ENCODE data around the gene CAPN15. TPM values are rescaled to one million over a fixed set of nuclear protein-coding genes. Genes with fewer than 3 reads are reported as not detected.
A peak's percentile ranks its signal among the peaks of the same experiment; 100 is the strongest.

The CAPN15 gene
- total RNA-seq, 2 experiments from 2014 or later, result 32.9 to 54.0 TPM

GRCh38 chr16:520847-521246, 6.7 kb upstream of the CAPN15 start:
- no peaks in the 10 kb centered on the region for H3K79me2 ChIP-seq (ENCODE audit: insufficient read depth, low read depth, low read length)
- TF ChIP-seq CTCF (conservative IDR thresholded peaks at IDR 0.05; ENCODE audit: low read length), result no peak
- TF ChIP-seq EZH2phosphoT487 (IDR thresholded peaks at IDR 0.05; ENCODE audit: borderline replicate concordance, low read depth, low read length), result no peak
- TSS peak; percentile 69 for BruUV-seq (replicated peaks)
- no peak overlapping the region for H3K4me3 ChIP-seq (ENCODE audit: low read depth, low read length, poor library complexity, severe bottlenecking)
- no peak for DNase-seq (ENCODE audit: low spot score)
- intact Hi-C loops (cut with micrococcal nuclease; ENCODE audit: unreplicated experiment), result no loop called here
- peaks cover 4% of the 10 kb centered on the region; the same call in 1 of the 2 replicates for H3K36me3 ChIP-seq (ENCODE audit: insufficient read depth, low read length)
- ChIA-PET POLR2A (no interaction called here), CTCF (ENCODE audit: unreplicated experiment) (no interaction called here)
- H3K4me1 ChIP-seq (ENCODE audit: insufficient read depth, low read length, poor library complexity, severe bottlenecking), result peaks cover 8% of the 10 kb centered on the region
- no peaks in the 10 kb centered on the region for H3K9me3 ChIP-seq (ENCODE audit: low read length)
- no peak overlapping the region for H3K4me2 ChIP-seq (ENCODE audit: low read length)
- no peak overlapping the region for H3K27ac ChIP-seq (ENCODE audit: low read depth, low read length, poor library complexity, severe bottlenecking)
- H2AFZ ChIP-seq (ENCODE audit: low read length), result no peak overlapping the region
- H4K20me1 ChIP-seq (ENCODE audit: insufficient read depth, low read length), result no peaks in the 10 kb centered on the region
- H3K9me2 ChIP-seq (ENCODE audit: insufficient read depth, low read length), result no peaks in the 10 kb centered on the region

- ChIA-PET CTCF (ENCODE audit: unreplicated experiment) (no interaction called here), POLR2A (no interaction called here)
- intact Hi-C loops (cut with micrococcal nuclease; ENCODE audit: unreplicated experiment), result no loop called here
- Histone ChIP-seq H3K4me1 (ENCODE audit: insufficient read depth, low read length, poor library complexity, severe bottlenecking) (peaks cover 15% of the 10 kb centered on the region), H3K36me3 (ENCODE audit: insufficient read depth, low read length) (peaks cover 4% of the 10 kb centered on the region; the same call in 1 of the 2 replicates), H3K27ac (ENCODE audit: low read depth, low read length, poor library complexity, severe bottlenecking) (no peak overlapping the region), H3K9me3 (ENCODE audit: low read length) (no peaks in the 10 kb centered on the region), H4K20me1 (ENCODE audit: insufficient read depth, low read length) (no peaks in the 10 kb centered on the region), H3K9me2 (ENCODE audit: insufficient read depth, low read length) (no peaks in the 10 kb centered on the region), H2AFZ (ENCODE audit: low read length) (no peak overlapping the region), H3K4me3 (ENCODE audit: low read depth, low read length, poor library complexity, severe bottlenecking) (no peak overlapping the region), H3K79me2 (ENCODE audit: insufficient read depth, low read depth, low read length) (peaks cover 2% of the 10 kb centered on the region; the same call in 1 of the 2 replicates), H3K4me2 (ENCODE audit: low read length) (no peak overlapping the region)
- no peak for DNase-seq (ENCODE audit: low spot score)
- BruUV-seq (replicated peaks), result no TSS peak
- TF ChIP-seq CTCF (conservative IDR thresholded peaks at IDR 0.05; ENCODE audit: low read length) (no peak), EZH2phosphoT487 (IDR thresholded peaks at IDR 0.05; ENCODE audit: borderline replicate concordance, low read depth, low read length) (no peak)
These were observed 5.9 kb upstream of the CAPN15 start for GRCh38 chr16:521381-522210.
